GM18502 (cell line): ENCODE results near the gene TRAF3.
A peak's percentile ranks its signal among the peaks of the same experiment; 100 is the strongest.

ENCODE experiments used
- ATAC-seq: cut with Tn5 transposase; IDR thresholded peaks from one replicate; pipeline ENCODE4 v1.9.1; 2021; ENCODE audit warnings: mild to moderate bottlenecking; ENCODE audit not compliant: unreplicated experiment, poor library complexity

Gene TRAF3

DNA sequence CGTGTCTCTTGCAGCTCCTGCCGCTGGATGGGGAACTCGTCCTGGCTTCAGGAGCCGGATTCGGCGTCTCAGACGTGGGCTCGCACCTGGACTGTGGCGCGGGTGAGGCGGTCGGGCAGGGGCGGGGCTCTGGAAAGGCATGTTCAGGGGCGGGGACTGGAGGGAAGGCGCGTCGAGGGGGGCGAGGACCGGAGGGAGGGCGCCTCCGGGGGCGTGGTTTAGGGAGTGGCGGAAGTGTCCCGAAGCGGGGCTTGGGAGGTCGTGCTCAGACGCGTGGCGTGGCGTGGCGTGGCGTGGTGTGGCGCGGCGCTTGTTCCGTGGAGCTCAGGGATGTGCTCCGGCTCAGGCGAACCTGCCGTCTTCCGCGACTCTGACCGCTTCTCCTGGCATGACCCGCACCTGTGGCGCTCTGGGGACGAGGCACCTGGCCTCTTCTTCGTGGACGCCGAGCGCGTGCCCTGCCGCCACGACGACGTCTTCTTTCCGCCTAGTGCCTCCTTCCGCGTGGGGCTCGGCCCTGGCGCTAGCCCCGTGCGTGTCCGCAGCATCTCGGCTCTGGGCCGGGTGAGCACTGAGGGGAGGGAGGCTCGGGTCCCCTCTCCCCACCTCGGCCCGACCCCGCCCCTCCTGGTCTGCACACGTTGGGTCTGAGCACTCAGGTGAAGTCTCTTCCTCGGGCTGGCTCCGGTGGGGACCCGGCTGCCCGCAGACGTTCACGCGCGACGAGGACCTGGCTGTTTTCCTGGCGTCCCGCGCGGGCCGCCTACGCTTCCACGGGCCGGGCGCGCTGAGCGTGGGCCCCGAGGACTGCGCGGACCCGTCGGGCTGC is 151.4 kb downstream of the TRAF3 start:
- ATAC-seq = peak; percentile 63

- no peak for ATAC-seq
Measured at GRCh38 chr14:102929241-102930137, 152.2 kb downstream of the TRAF3 start.

DNA sequence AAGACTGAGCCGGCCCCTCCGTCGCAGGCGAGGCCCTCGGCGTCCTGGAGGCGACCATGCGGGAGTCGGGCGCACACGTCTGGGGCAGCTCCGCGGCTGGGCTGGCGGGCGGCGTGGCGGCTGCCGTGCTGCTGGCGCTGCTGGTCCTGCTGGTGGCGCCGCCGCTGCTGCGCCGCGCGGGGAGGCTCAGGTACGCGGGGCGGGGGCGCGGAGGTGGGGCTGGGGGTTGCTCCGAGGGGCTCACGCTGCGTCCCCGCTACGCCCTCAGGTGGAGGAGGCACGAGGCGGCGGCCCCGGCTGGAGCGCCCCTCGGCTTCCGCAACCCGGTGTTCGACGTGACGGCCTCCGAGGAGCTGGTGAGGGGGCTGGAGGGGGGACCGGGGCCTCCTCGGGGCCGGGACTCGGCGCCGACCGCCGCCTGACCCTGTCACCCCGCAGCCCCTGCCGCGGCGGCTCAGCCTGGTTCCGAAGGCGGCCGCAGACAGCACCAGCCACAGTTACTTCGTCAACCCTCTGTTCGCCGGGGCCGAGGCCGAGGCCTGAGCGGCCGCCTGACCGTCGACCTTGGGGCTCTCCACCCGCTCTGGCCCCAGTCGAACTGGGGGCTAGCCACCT is 153.0 kb downstream of the TRAF3 start:
- ATAC-seq = no peak

DNA sequence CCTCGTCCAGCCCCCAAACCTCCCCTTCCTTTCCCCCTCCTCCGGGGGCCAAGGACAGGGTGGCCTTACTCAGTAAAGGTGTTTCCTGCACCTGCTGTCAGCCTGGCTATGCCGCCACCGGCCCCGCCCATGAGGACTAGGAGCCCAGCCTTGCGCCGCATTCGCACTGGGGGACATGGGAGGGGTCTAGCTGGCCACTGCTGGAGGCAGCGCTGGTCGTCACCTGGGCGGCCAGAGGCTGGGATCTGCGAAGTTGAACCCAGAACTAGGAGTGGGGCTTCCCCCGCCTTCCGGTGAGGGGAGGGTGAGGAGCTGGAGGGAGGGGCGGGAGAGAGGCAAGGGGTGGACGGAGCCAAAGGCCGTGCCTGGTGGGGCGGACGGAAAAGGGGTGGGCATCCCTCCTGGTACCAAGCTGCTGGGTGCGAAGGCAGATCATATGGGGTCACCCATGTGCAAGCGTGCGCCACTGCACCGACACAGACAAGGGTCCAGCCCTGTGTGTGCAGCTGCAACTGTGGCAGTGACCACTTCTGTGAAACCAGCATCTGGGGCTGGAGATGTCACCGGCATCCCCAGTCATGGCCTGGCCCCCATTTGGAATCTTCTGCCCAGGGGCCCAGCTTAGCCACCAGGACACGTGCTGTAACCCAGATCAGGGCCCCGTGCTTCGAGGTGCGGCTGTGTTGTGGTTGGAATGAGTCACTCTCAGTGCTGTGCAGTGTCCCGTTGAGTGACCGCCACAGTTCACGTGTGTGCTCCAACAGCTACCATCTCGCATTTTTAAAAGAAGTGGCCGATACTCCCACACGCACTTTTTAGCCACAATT is 153.7 kb downstream of the TRAF3 start:
- no peak for ATAC-seq

DNA sequence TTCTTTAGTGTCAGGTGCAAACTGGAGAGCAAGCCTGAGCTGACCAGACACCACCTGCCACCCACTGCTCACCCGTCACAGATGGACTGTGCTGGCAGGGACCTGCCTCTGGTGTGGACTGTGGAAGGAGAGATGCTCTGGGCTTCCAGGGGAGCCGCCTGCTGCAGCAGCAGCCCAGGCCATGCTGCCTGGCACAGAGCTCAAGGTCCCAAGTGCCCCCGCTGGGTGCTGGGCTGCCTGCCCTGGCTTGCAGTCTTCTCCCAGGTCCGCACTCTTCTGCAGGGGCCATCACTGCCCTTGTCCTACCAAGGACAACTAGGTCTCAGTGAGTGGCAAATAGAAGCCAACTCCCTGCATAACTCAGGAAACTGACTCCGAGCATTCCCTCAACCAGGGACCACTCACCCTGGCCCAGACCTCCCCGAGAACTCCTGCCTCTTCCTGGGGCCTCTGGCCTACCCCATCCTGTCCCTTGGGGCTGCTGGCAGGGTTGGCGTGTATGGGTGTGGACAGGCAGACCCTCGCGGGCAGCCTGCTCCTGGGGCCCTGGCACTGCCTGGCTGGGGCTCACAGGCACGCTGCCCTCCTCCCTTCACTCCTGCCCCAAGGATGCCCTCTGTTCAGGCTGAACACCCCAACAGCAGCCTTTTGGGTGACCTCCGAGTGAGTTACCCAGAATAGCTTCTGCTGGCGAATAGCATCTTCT is 154.5 kb downstream of the TRAF3 start:
- ATAC-seq = no peak

DNA sequence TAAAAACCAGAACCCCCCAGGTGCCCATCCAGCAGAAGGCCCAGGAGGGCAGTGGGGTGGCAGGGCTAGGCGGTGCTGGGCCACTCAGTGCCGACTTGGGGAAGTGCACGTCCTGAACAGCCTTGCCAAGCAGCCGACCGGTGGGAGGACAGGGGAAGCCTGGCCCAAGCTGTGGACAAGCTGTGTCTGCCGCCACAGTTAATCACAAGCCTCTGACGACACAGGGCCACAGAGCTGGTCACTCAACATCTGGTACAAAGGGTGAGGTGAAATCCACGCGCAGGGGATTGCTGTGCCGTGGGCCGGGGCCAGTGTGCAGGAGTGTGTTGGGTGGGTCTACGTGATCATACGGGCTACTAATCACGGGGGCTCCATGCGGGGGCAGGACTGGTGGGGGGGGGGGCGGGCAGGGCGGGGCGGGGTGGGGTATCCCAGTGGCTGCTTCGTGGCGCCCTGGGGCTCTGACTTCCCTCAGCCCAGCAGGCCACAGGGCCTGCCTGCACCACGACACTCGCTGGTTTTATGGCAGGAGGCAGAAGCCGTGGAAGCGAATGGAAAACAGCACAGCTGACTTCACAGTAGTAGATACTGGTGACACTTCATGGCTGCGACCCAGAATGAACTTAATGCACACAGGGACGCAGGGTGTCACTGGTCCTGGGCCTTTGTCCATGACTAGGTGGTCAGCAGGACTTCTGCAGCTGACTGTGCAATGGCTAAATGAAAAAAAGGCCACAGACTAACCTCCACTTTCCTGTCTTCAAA is 155.4 kb downstream of the TRAF3 start:
- ATAC-seq = no peak

- ATAC-seq = no peak
Measured at GRCh38 chr14:102933618-102934231, 156.5 kb downstream of the TRAF3 start.

- ATAC-seq = no peak
Measured at GRCh38 chr14:102935756-102936155, 158.5 kb downstream of the TRAF3 start.

- ATAC-seq = no peak
Measured at GRCh38 chr14:102937331-102938175, 160.3 kb downstream of the TRAF3 start.

DNA sequence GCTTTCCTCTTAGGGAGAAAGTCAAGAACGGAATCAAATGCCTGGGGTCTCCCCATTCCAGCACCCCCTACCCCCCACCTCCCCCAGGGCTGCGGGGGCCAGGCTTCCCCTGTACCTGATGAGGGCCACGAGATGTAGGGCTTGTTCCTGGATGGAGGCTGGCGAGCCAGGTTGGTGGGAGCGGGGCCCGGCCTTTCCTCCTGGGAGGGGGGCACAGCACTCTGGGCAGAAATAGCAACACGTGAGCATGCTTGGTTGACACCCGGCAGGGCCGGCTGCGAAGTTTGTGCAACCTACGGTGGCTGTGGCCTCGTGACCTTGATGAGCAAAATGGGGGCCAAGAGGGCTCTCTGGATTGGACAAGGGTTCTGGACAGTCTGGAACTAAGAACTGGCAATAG is 160.9 kb downstream of the TRAF3 start:
- no peak for ATAC-seq

DNA sequence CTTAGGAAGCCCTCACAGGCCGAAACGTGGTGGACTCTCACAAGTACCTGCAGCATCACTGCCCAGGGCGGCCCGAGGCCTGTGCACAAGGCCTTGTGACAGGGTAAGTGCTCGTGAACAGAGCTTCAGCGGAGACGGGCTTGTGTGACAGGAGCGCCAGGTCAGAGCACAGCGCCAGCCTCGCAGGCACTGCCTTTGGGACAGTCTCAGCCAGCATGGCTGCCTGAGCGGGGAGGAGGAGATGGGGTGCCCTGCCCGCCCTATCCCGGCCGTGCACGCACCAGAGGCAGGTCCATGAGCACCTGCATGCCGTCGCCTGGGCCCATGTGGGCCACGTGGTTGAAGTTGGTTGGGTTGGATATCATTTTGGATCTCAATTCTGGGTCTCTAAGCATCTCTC is 162.1 kb downstream of the TRAF3 start:
- ATAC-seq = no peak

- no peak for ATAC-seq
Measured at GRCh38 chr14:102939820-102940561, 162.7 kb downstream of the TRAF3 start.

GRCh38 chr14:102940729-102941362 is 163.6 kb downstream of the TRAF3 start:
- ATAC-seq = no peak

DNA sequence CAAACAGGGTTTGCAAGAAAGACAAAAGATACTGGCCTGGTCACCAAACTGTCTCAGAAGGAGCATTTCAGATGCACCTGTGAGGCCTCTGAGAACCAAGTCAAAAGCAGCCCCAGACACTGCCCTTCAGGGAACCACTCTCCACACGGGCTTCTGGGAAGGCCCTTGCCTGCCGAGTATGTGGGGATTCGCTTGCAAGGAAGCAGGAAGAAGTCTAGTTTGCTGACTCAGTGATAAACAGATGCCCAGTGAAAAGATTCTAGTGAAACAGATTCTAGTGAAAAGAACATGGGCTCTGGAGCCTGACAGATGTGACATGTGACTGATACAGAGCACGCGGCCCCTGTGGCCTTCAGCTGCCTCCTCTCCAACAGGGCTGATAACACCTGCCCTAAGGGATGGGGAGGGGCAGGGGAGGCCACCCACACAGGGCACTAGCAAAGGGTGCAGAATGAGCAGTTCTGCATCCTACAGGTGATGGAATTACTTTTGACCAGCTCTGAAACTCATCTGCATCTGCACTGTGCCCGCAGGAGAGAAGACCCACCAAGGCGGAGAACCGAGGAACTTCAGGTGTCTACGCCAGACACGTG is 164.3 kb downstream of the TRAF3 start:
- ATAC-seq = no peak

DNA sequence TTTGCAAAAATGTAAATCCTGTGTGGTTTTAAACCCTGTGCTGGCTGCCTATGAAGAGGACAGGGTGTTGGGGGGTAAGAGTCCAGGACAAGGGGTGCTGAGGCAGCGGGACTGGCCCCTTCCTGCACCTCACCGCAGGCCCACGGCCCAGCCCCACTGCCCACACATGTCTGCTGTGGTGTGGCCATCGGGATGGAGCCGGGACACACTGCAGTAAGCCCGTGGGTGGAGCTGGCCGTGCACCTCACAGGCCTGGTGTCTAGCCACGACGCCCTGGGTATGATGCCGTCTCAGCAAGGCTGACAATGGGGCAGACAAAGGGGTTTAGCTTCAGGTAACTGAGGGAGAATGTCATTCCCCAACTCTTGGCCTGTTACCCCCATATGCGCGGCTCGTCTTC is 164.8 kb downstream of the TRAF3 start:
- ATAC-seq = no peak

DNA sequence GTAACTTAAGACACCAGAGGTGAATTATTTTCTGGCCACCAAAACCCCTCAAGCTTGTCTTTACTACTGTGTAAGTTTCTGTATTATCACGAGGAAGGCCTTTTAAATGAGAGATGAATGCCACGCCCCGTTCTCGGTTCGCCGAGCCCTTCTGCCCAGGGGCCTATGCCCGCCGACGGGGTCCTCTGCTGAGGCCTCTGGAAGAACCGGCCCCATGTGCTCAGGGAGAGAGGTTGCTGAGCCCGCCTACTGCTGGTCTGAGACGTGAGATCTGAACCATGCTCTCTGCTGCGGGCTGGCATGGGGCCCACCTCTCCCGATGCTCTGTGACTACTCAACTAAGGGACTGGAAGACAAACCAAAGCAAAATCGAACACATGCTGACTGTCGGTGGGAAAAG is 166.2 kb downstream of the TRAF3 start:
- no peak for ATAC-seq
